ENCODE results near the gene CLINT1. TPM values are rescaled to one million over a fixed set of nuclear protein-coding genes. Genes with fewer than 3 reads are reported as not detected.

Gene CLINT1
- total and polyA plus RNA-seq, 2 experiments from 2014 or later: 71.7 to 101 TPM

DNA sequence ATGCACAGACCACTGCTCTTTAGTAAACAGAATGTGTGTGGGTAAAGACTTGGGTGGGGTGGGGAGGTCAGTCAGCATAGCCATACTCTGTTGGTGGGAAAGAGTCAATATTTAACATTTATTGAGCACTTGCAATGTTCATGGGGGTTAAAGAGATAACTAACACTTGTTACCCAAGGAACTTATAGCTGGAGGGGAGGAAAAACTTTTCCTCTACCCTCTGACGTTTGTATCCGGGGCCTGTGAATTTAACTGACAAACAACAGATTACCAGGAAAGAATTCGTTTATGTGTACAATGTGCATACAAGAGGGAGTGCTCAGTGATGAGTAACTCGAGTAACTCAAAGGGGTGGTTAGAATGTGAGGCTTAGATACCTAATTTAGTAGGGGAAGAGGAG is 6.8 kb upstream of the CLINT1 start:
- Histone ChIP-seq H3K4me1 (ENCODE audit: insufficient read depth) (peaks cover 10% of the 10 kb centered on the region), H3K36me3 (ENCODE audit: insufficient read depth) (no peaks in the 10 kb centered on the region), H4K20me1 (replicated peaks; ENCODE audit: insufficient read depth) (no peaks in the 10 kb centered on the region), H3K27me3 (ENCODE audit: insufficient read depth) (no peaks in the 10 kb centered on the region), H3K4me2 (no peak overlapping the region), H3K79me2 (replicated peaks; ENCODE audit: insufficient read depth) (no peaks in the 10 kb centered on the region), H2AFZ (no peak overlapping the region), H3F3A (replicated peaks; ENCODE audit: low read depth) (0 out of 2 replicates have a peak, but pooled peaks cover 2% of the 10 kb centered on the region), H3K27ac (ENCODE audit: low read depth) (no peak overlapping the region), H3K9me2 (ENCODE audit: insufficient read depth) (no peaks in the 10 kb centered on the region), H3K4me3 (no peak overlapping the region)
- no peak overlapping the region for H3K27ac Mint-ChIP-seq
- DNase-seq (ENCODE audit: low spot score) (no peak), ATAC-seq (no peak)
- peaks cover 20% of the 10 kb centered on the region for H3K4me1 Mint-ChIP-seq
- H3K4me3 Mint-ChIP-seq: no peak overlapping the region
- 0 out of 3 replicates have a peak, but pooled peaks cover 3% of the 10 kb centered on the region for H3K9me3 Mint-ChIP-seq
- H3K36me3 Mint-ChIP-seq (ENCODE audit: low read depth): no peaks in the 10 kb centered on the region
- TF ChIP-seq ZNF114 (CRISPR knock-in tag; IDR thresholded peaks at IDR 0.05): no peak
- no peak for TF ChIP-seq EZH2phosphoT487 (IDR thresholded peaks at IDR 0.05; ENCODE audit: unreplicated experiment)
- TF ChIP-seq, protein P1, sequence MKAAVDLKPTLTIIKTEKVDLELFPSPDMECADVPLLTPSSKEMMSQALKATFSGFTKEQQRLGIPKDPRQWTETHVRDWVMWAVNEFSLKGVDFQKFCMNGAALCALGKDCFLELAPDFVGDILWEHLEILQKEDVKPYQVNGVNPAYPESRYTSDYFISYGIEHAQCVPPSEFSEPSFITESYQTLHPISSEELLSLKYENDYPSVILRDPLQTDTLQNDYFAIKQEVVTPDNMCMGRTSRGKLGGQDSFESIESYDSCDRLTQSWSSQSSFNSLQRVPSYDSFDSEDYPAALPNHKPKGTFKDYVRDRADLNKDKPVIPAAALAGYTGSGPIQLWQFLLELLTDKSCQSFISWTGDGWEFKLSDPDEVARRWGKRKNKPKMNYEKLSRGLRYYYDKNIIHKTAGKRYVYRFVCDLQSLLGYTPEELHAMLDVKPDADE (IDR thresholded peaks at IDR 0.05): no peak
- no peak for TF ChIP-seq CTCF (conservative IDR thresholded peaks at IDR 0.05; ENCODE audit: low read depth in 2 of 2)
- no peak for TF ChIP-seq POLR2AphosphoS5 (IDR thresholded peaks at IDR 0.05; ENCODE audit: low read depth)
- TF ChIP-seq CREB1 (CRISPR knock-in tag; IDR thresholded peaks at IDR 0.05; ENCODE audit: low read depth): no peak
- TF ChIP-seq, protein P2, sequence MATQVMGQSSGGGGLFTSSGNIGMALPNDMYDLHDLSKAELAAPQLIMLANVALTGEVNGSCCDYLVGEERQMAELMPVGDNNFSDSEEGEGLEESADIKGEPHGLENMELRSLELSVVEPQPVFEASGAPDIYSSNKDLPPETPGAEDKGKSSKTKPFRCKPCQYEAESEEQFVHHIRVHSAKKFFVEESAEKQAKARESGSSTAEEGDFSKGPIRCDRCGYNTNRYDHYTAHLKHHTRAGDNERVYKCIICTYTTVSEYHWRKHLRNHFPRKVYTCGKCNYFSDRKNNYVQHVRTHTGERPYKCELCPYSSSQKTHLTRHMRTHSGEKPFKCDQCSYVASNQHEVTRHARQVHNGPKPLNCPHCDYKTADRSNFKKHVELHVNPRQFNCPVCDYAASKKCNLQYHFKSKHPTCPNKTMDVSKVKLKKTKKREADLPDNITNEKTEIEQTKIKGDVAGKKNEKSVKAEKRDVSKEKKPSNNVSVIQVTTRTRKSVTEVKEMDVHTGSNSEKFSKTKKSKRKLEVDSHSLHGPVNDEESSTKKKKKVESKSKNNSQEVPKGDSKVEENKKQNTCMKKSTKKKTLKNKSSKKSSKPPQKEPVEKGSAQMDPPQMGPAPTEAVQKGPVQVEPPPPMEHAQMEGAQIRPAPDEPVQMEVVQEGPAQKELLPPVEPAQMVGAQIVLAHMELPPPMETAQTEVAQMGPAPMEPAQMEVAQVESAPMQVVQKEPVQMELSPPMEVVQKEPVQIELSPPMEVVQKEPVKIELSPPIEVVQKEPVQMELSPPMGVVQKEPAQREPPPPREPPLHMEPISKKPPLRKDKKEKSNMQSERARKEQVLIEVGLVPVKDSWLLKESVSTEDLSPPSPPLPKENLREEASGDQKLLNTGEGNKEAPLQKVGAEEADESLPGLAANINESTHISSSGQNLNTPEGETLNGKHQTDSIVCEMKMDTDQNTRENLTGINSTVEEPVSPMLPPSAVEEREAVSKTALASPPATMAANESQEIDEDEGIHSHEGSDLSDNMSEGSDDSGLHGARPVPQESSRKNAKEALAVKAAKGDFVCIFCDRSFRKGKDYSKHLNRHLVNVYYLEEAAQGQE (IDR thresholded peaks at IDR 0.05; ENCODE audit: unreplicated experiment): no peak
- no peak for TF ChIP-seq JUNB (IDR thresholded peaks at IDR 0.05; ENCODE audit: unreplicated experiment)
- no peak for TF ChIP-seq NANOG (IDR thresholded peaks at IDR 0.05; ENCODE audit: borderline replicate concordance)
- TF ChIP-seq EZH2 (IDR thresholded peaks at IDR 0.05; ENCODE audit: low read depth, unreplicated experiment): no peak
- TF ChIP-seq STAT1 (IDR thresholded peaks at IDR 0.05; ENCODE audit: unreplicated experiment): no peak
- H3K27me3 Mint-ChIP-seq (ENCODE audit: insufficient read depth, low read depth, poor library complexity): peaks cover 8% of the 10 kb centered on the region
